NCI-H69 (cell line): ENCODE data around the gene HSPA12B.

Experiments used
- DNase-seq: peaks from one replicate; lab custom pipeline; 2025; lab: John Stamatoyannopoulos, UW

Gene HSPA12B

DNA sequence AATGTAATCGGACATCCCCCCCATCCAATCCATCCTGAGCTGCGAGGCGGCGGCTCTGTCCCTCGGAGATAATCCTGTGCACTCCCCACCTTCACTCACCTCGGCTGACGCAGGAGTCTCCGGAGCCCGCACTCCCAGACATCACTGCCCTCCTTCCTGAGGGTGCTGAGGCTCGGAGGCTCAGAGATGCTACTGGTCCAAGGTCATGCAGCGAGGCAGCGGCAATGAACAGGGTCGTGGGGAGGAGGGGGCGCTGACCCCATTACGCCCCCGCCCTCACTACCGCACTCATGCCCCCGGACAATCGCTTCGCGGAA lies 34.6 kb downstream of the HSPA12B start:
- peak; percentile 49 for DNase-seq

DNA sequence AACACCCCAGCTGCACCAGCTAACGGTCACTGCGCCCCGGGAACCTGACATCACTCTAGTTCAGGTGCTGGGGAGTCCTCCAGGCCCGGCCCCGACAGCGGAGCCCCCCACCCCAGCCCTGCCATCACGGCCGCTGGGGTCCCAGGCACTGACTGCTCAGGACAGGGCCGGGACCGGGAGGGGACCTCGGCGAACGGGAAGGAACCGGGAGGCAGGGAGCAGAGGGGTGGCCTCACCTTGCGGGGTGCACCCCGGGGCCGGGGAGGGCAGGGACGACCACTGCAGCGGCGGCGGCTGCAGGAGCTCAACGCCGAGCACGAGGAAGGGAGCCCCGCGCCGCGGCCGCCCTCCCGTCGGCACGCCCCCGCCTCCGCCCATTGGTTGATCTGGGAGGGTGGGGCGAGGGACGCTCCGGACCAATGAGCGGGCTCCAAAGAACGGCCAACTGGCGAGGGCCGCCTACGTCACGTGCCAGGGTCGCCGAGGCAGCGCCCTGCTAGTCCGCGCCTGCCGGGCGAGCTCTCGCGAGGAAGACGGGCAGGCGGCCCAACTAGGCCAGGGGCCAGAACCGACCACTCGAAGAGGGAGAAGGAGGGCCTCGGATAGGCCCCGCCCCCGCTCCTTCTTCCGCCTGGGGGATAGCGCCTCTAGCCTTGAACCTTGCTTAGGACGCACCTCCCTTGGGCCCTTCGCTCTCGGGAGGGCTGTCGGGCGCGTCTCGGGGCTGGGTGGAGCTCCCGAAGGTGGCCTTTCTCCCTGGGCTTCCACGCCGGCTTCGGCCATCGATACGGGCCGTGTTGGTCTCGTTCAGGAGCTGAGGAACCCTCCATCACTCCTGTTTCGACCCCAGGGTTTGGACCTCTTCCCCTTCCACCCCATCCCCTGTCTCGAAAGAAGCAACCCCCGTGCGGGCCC lies 35.2 kb downstream of the HSPA12B start, which contains the start of gene ADISSP:
ADISSP (minus strand) TSS at position 327 of the 915 bp plus-strand sequence. CDS start 7,653 bp downstream, outside the sequence.
- peak; percentile 100 for DNase-seq

DNA sequence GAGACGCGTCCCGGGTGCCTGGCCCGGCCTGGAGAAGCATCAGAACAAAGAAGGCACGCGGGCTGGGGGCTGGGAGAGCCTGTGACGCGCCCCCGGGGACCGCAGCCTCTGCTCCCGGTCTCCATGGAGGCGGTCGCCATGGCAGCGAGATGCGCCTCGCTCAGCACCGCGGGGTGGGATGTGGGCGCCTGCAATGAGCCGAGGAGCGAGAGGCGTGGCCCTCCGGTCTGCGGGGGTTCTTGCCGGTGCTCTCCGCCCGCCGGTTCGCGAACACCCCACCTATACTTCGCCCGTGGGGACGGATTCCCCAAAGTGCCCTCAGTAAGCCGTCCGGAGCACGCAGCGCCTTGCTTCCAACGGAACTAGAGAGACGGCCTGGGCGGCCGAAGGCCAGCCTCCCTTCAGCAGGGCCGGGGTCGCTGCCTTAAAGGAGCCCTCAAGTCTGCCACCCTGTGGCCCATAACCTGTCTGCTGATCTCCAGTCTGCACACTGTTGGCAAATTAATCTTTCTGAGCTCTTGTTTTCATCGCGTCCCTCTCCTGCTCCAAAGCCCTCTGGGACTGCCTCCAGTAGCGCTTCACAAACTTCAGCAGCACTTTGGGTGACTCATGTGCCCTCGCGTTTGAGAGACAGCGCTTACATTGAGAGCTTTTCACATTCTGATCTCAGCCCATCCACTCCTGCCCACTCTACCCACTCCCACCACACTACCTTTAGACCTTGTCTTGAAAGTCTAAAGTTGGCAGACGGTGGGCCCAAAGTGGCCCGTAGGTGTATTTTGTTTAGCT lies 36.1 kb downstream of the HSPA12B start:
- DNase-seq = peak; percentile 94

DNA sequence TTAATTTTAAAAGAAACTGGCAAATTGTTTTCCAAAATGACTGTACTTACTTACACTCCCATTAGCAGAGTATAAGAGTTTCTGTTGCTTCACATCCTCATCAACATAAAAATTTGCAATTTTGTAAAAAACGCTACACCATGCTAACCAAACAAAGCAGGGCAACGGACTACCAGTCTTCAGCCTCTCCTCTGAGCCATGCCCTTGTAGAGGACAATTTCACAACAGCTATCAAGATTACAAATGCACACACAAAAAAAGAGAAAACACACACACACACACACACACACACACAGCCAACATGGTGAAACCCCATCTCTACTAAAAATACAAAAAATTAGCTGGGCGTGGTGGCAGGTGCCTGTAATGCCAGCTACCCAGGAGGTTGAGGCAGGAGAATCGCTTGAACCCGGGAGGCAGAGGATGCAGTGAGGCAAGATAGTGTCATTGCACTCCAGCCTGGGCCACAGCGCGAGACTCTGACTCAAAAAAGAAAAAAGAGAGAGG lies 39.1 kb downstream of the HSPA12B start:
- DNase-seq = no peak

DNA sequence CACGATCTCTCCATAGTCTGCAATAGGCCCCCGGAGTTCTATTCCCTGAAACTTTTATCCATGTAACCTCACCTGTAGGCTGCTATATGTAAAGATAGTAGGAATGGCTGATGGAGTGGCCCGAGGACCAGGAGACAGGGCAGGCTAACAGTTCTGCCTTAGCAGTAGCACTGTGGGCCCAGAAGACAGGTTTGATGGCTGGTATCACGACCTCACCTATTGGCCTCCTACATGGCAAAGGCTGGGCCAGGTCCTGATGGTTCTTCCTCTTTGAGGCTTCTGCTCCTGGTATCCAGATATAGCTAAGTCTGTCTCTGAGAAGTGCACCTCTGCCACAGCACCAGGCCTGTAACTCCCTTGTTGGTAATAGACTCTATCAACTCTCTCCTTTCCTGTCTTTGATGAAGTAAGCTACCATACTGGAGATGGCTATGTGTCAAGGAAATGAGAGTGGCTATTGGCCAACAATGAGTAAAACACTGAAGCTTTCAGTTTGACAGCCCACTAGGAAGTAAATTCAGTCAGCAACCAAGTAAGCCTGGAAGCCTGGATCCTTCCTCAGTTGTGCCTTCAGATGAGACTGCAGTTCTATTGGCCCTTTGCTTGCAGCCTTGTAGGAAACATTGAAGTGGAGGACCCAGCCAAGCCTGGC lies 43.1 kb downstream of the HSPA12B start:
- no peak for DNase-seq

DNA sequence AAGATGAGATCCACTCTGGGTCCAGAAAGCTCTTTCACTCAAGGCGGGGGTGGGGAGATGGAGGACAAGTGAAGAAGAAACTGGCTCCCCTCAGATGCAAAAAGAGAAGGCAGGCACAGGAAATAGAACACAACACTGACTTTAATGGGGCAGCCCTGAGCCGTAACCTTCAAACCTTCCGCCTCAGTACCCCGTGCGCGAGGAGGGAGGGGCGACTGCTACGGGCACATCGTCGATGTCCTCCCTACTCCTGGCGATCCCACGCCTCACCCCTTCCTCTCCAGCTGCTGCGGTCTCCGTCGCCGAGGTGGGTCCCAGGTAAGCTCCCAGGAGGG lies 44.9 kb downstream of the HSPA12B start:
- no peak for DNase-seq

DNA sequence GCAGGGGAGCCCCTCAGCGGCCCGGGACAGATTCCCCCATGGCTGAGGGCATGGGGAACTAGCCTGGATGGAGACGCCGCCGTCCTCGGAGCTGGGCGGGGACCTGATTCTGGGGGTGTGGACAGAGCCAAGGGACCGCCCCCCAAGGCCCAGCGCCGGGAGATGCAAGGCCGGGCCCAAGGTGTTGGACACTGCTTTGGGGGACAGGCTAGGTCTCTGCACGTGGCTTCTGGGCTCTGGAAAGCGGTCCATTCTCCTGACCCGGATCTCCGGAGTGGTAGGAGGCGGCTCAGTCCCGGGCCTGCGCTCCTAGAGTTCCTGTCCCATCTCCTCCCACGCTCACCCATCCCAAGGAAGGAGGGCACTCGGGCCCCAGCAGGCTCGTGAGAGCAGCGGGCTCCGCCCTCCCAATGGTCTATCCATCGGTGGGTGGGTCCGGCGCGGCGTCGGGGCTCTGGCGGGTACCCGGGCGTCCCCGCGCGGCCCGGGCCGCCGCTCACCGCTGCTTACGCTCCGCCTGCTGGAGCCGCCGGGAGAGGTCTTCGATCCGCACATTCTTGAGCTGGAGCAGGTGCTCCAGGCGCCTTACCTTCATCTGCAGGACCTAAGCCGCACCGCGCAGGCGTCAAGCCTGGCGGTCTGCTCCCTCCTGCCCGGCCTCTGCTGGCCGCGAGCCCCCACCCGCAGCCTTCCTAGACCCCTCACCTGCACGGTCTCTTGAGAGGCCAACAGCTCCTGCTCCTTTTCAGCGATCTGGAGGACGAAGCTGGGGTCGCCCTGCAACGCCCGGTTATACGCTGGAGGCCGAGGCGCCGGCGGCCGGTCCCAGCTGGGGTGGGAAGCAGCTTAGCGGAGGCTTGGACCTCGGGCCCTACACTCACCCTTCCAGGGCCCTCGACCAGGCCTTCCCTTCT lies 45.5 kb downstream of the HSPA12B start:
- DNase-seq = peak; percentile 65

DNA sequence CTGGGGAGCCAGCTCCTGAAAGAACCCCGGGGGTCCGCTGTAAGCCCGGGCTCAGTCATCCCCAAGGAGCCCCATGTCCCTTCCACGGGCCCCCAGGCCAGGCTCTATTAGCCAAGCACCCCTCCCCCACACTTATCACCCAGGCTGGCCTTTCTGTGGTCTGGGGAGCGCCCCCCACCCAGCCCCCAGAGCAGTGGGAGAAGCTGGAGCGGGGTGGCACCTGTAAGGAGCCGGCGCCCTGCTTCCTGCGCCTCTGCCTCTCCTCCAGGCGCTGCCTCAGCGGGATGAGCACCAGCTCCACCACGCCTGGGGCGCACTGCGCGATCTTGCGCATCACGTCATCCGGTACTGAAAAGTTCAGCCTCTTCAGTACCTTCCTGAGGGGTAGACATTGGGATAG lies 46.5 kb downstream of the HSPA12B start:
- peak; percentile 20 for DNase-seq

DNA sequence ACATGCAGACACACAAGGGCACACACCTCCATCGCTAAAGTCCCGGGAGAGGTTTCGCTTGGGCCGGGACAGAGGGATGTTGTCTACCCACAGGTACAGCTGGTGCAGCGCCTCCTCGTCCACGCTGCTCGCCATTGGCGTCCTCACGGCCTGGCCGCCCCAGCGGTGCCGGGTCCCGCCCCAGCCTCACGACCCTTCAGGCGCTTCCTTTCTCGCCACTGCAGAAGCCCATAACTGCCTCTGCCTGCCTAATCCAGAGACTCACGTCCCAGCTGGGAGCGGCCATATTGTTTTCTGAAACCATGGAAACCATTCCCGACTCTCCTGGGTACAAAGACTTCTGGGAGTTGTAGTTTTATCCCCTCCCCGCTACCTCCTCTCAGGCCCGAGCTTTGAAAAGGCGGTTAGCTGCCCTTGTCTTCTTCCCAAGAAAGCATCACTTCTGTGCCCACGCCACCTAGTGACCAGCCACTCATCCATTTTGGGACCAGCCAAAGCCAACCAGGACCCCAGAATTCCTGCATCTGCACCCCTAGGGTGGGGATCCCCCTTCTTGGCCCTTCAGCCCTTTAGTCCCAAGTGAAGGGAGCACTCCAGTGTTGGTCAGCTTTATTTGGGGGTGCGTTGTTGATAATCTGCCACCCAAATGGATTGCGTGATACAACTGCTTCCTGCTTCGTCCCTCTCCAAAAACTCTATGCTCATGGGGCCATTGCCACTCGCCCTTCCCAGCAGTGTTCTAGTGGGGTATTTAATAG lies 48.8 kb downstream of the HSPA12B start, which contains the start of gene SPEF1:
SPEF1 (minus strand) TSS at position 296 of the 758 bp plus-strand sequence; CDS start at position 135, 161 bp downstream.
- DNase-seq = peak; percentile 97

DNA sequence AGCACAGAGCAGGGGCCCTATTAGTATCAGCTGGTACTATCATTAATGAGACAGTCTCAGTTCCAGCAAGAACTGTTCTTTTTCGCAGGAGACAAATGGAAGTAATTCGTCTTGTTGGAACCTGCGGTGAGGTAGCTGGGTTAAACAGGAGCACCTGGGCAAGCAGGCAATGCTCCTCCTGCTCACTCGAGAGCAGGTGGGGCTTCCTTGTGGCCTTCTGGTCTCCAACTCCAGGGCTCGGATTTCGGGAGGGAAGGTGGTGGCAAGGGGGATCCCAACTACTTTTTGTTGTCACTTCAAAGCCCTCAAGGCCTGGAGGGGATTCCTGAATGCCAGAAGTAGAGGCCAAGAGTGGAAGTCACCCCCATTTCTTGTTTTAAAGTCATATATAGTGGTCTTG lies 50.1 kb downstream of the HSPA12B start:
- DNase-seq = peak; percentile 48

DNA sequence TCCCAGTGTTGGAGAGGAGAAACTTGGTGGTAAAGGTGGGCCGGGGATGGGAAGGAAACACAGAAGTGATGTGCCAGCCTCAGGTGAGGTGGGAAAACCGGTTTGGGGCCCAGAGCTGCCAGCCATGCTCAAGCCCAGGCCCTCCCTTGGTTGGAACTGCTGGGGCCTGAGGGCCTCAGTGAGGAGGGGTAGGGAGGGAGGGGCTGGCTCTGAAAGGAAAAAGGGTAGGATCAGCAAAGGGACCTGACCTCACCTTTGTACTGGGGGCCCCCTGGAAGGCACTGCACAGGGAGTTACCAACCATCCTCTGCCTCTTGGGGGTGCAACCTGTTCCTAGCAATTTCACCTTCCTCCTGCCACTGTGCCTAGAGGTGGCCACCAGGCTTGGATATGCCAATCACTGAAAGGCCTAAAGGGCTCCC lies 50.6 kb downstream of the HSPA12B start:
- no peak for DNase-seq

DNA sequence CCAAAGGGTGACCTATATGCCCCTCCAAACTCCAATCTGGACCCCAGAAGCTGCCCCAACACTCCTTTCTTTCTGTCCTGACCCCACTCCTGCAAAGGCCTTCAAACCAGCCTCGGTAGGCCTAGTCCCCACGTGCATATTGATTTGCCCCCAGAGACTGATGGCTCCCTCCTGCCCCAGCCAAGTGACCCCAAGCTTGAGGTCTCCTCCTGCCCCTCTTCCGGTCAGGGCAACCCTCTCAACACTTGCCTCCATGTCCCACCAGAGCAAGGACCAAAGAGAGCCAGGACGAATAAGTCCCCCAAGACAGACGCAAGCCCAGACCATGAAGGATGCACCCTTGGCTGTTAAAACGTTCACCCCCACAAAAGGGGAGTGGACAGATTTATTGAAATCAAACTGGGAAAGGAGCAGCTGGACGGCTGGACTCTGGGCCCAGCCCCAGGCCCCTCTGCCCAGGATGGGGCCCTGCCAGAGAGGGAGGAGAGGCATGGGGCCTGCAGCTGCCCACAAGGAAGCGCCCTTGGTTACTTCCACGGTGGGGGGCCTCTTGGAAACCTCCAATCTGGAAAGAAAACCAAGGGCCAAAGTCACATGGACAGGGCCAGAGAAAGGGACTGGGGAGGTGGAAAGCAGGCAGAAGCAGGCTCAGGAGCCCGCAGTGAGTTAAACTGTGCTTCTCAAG lies 51.2 kb downstream of the HSPA12B start:
- peak; percentile 24 for DNase-seq

DNA sequence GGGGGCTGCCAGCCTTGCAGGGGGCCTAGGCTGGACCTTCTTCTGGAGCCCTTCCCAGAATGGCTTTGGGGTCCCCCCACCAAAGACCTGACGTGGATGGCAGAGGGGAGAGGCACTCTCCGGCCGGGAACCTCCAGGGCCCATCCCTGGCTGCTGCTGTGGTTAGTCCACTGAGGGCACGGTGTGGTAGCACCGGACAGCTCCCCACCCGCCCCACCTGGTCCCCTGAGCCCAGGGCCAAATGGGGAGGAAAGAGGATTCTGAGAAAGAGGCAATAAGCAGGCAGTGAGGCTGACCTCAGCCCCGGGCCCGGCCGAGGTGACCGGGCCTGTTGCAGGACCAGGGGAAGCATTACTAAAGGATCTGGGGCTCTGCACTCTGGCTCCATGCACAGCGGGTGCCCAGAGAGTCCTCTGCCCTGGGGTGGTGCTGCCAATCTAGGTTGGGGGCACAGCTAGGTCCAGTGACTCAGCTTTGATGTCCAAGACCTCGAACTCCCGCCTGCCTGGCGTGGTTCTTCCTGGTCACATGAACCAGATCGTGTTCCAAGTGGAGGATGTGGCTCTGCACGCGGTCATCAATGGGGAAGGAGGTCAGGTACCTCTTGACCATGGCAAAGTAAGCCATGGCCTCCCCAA lies 51.9 kb downstream of the HSPA12B start:
- DNase-seq = no peak

DNA sequence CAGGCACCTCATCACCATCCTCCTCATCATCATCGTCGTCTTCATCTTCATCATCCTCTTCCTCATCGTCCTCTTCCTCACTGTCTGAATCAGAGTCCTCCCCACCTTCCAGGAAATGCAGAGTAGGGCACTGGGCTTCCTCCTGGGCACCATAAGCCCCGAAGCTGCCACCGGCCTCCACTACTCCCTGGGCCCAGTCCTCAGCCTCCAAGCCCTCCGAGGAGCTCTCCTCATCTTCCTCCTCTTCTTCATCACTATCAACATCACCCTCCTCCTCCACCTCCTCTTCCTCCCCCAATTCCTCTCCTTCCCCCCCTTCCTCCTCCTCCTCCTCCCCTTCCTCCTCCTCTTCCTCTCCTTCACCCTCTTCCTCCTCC lies 52.4 kb downstream of the HSPA12B start:
- no peak for DNase-seq

DNA sequence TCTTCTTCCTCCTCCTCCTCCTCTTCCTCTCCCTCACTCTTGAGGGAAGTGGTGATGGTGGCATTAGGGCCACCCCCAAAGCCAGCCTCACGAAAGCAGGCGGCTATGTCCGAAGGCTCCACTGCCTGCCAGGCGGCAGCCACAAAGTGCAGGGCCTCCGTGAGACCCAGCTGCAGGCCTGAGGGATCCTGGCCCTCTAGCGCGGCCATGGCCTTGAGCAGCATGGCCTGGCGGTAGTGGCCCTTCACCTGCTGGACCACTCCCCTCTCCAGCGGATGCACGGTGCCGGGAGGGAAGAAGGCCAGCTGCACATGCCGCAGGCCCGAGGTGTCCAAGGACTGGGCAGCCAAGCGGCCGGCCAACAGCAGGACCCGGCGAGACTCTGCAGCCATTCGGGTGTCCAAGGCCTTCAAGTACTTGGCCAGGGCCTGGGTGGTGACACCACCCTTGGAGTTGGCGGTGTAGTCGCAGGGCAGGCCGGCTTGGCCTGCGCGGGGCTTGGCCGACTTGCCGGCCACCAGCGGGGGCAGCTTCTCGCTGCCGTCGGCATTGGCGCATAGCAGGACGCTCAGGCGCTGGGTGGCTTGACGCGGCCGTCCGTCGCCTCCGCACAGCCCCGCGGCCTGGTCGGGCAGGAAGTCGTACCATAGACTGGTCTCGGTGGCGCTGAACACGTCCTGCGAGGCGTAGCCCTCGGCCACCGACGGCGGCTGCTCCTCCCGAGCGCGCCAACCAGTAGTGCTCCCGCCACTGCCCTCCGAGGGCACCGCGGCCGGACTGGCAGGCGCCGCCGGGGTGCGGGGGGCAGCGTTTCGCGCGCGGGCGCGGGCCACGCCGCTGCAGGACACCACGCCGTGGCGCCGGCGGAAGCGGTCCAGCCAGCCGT lies 53.0 kb downstream of the HSPA12B start:
- DNase-seq = peak; percentile 74

DNA sequence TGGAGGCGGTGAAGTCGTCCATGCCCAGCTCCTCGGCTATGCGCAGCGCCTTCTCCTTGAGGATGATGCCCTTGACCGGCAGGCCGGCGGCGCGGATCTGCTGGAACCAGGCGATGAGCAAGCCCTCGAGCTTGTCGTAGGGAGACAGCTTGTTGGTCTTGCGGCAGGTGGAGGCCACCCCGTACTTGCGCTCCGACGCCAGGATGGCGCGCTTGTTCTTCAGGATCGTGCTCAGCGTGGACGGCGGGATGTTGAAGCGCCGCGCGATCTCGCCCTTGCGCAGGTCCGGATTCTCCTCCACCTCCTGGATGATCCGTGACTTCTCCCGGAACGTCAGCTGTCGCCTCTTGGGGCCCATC lies 53.6 kb downstream of the HSPA12B start:
- DNase-seq = peak; percentile 75

DNA sequence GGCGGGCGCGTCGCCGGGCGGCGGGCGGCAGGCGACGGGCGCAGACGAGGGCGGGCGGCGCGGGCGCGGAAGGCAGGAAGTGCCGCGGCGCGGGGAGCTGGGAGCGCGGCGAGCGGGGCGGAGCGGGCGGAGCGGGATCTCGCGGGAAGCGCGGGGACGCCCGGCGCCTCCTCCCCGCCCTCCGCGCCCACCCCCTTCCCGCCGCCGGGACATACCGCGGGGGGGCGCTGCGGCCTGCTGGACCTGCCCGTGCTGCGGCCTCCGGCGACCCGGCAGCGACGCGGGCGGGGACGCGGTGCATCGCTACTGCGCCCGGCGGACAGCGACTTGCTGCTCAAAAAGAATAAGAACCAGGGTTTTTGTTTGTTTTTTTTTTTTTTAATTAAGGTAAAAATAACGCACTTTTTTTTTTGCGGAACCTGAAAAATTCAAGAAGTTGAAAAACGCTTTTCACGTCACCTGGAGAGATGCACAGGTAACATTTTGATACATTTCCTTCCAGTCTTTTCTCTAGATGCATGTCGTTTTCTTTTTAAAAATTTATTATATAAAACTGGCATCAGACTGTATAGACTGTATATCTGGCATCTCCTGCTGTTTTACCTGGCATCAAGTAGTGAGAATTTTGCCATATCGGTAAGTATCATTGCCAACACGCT lies 54.3 kb downstream of the HSPA12B start, which contains the start of gene CENPB:
CENPB (minus strand) TSS at position 76 of the 659 bp plus-strand sequence. CDS start 257 bp downstream, outside the sequence.
- peak; percentile 96 for DNase-seq
